Keratinocyte (primary cell): ENCODE results near the gene CD180.

Experiments
- EZH2 ChIP-seq: IDR thresholded peaks from one replicate; pipeline ENCODE4 v1.6.1; 2012; ENCODE audit warnings: inconsistent platforms, mild to moderate bottlenecking, low read length, moderate library complexity
- TF ChIP-seq, protein P1 (sequence below), 3 experiments: IDR thresholded peaks in 1 of 3; conservative IDR thresholded peaks in 1 of 3; optimal IDR thresholded peaks in 1 of 3; 2 replicates in 2 of 3; 3 replicates in 1 of 3; pipeline versions ENCODE3 to v1.5.1; 2011; ENCODE audit warnings: low read length in 3 of 3, mild to moderate bottlenecking in 3 of 3, moderate library complexity in 2 of 3, control low read depth in 1 of 3, inconsistent platforms in 1 of 3; ENCODE audit not compliant: insufficient read depth in 2 of 3; ENCODE audit errors: extremely low read depth in 1 of 3

DNA sequence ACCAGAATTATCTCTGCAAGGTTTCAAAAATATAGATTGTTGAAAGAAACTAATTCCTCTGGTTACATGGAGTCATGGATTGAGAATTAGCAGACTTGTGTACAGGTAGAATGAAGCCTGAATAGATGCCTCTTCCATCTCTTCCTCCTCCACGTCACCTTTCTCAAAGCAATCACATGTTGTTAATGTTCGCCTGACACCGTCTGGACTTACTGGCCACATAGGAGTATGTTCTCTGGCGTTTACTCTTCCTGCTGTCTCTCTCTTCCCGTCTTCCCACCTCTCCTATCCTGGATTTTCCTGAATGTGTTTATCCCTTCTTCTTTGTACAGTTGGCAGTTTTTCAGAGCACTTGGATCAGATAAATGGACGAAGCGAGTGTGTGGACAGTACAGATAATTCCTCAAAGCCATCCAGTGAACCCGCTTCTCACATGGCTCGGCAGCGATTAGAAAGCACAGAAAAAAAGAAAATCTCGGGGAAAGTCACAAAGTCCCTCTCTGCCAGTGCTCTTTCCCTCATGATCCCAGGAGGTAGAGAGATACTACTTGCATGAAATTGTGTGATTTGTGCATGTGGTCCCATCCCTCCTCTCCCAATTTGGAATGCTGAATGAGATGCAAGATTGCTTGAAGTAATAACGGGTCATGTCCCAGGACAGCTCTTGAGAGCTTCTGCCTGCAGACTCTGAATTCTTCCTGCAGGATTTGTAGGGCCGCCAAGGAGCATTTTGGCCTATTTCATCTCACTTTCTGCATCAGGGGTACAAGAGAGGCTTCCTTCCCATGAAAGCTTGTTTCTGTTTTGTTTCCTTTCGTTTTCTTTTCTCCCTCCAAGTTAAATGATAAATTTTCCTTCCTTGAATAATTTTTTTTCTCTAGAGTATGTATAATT lies 47.3 kb downstream of the CD180 start:
- TF ChIP-seq EZH2 = no peak
- TF ChIP-seq, protein P1, sequence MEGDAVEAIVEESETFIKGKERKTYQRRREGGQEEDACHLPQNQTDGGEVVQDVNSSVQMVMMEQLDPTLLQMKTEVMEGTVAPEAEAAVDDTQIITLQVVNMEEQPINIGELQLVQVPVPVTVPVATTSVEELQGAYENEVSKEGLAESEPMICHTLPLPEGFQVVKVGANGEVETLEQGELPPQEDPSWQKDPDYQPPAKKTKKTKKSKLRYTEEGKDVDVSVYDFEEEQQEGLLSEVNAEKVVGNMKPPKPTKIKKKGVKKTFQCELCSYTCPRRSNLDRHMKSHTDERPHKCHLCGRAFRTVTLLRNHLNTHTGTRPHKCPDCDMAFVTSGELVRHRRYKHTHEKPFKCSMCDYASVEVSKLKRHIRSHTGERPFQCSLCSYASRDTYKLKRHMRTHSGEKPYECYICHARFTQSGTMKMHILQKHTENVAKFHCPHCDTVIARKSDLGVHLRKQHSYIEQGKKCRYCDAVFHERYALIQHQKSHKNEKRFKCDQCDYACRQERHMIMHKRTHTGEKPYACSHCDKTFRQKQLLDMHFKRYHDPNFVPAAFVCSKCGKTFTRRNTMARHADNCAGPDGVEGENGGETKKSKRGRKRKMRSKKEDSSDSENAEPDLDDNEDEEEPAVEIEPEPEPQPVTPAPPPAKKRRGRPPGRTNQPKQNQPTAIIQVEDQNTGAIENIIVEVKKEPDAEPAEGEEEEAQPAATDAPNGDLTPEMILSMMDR (optimal IDR thresholded peaks at IDR 0.05 in 1 of 3, IDR thresholded peaks at IDR 0.05 in 1 of 3, conservative IDR thresholded peaks at IDR 0.05 in 1 of 3; ENCODE audit: extremely low read depth in 1 of 3, insufficient read depth in 2 of 3, low read length in 3 of 3) = no peak
